Stimulated activated naive CD8-positive, alpha-beta T cell treated with anti-CD3 and anti-CD28 coated beads, Interleukin-15, Interleukin-2, amounts not matched to agents 100 ng/mL and 50 ng/mL, for 24 hours (primary cell): ENCODE results near the gene CILP2.

Experiments used
- H3K27ac Mint-ChIP-seq: one replicate; pipeline ENCODE4 v1.8.0; 2021; ENCODE audit warnings: mild to moderate bottlenecking, mixed read lengths
- H3K27me3 Mint-ChIP-seq: one replicate; pipeline ENCODE4 v1.8.0; 2021; ENCODE audit warnings: mixed read lengths
- H3K36me3 Mint-ChIP-seq: one replicate; pipeline ENCODE4 v1.8.0; 2021; ENCODE audit warnings: low read depth, mixed read lengths
- H3K4me1 Mint-ChIP-seq: one replicate; pipeline ENCODE4 v1.8.0; 2021; ENCODE audit warnings: low read depth, mixed read lengths
- H3K4me3 Mint-ChIP-seq: one replicate; pipeline ENCODE4 v1.8.0; 2021; ENCODE audit warnings: mild to moderate bottlenecking, mixed read lengths
- H3K9me3 Mint-ChIP-seq: one replicate; pipeline ENCODE4 v1.8.0; 2021; ENCODE audit warnings: mixed read lengths

Gene CILP2

DNA sequence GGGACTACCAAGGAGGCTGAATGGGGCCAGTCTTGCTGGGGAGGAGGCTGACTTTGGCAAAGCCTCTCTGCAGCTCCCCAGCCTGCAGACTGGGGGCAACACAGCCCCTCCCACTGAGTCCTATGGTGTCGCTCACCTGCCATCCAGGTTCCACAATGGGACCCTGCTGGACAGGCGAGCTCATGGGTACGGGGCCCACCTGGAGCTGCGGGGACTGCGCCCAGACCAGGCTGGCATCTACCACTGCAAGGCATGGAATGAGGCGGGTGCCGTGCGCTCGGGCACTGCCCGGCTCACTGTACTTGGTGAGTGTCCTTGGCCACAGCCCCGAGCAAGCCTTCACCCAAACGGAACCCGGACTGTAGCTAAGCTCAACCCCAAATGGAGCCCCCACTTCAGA, 5.0 kb downstream of the CILP2 start:
- Mint-ChIP-seq H3K9me3 (no peaks in the 10 kb centered on the region), H3K27ac (no peak overlapping the region), H3K4me3 (no peak overlapping the region), H3K27me3 (peaks cover 9% of the 10 kb centered on the region), H3K4me1 (peaks cover 23% of the 10 kb centered on the region), H3K36me3 (no peaks in the 10 kb centered on the region)

DNA sequence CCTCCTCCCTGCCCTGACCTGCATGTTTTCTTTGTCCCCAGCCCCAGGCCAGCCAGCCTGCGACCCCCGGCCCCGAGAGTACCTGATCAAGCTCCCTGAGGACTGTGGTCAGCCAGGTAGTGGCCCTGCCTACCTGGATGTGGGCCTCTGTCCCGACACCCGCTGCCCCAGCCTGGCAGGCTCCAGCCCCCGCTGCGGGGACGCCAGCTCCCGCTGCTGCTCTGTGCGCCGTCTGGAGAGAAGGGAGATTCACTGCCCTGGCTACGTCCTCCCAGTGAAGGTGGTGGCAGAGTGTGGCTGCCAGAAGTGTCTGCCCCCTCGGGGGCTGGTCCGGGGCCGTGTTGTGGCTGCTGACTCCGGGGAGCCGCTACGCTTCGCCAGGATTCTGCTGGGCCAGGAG, 5.6 kb downstream of the CILP2 start:
- no peak overlapping the region for H3K27ac Mint-ChIP-seq
- no peaks in the 10 kb centered on the region for H3K9me3 Mint-ChIP-seq
- H3K4me1 Mint-ChIP-seq, result peaks cover 20% of the 10 kb centered on the region
- H3K27me3 Mint-ChIP-seq, result peaks cover 7% of the 10 kb centered on the region
- no peaks in the 10 kb centered on the region for H3K36me3 Mint-ChIP-seq
- no peak overlapping the region for H3K4me3 Mint-ChIP-seq

DNA sequence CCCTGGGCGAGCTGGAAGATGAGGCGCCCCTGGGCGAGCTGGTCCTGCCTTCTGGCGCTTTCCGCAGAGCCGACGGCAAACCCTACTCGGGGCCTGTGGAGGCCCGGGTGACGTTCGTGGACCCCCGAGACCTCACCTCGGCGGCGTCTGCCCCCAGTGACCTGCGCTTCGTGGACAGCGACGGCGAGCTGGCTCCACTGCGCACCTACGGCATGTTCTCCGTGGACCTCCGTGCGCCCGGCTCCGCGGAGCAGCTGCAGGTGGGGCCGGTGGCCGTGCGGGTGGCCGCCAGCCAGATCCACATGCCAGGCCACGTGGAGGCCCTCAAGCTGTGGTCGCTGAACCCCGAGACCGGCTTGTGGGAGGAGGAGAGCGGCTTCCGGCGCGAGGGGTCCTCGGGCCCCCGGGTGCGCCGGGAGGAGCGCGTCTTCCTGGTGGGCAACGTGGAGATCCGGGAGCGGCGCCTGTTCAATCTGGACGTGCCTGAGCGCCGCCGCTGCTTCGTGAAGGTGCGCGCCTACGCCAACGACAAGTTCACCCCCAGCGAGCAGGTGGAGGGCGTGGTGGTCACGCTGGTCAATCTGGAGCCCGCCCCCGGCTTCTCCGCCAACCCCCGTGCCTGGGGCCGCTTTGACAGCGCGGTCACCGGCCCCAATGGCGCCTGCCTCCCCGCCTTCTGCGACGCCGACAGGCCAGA, 6.3 kb downstream of the CILP2 start:
- no peak overlapping the region for H3K27ac Mint-ChIP-seq
- peaks cover 16% of the 10 kb centered on the region for H3K4me1 Mint-ChIP-seq
- H3K4me3 Mint-ChIP-seq, result no peak overlapping the region
- peaks cover 4% of the 10 kb centered on the region for H3K27me3 Mint-ChIP-seq
- H3K9me3 Mint-ChIP-seq, result no peaks in the 10 kb centered on the region
- no peaks in the 10 kb centered on the region for H3K36me3 Mint-ChIP-seq

DNA sequence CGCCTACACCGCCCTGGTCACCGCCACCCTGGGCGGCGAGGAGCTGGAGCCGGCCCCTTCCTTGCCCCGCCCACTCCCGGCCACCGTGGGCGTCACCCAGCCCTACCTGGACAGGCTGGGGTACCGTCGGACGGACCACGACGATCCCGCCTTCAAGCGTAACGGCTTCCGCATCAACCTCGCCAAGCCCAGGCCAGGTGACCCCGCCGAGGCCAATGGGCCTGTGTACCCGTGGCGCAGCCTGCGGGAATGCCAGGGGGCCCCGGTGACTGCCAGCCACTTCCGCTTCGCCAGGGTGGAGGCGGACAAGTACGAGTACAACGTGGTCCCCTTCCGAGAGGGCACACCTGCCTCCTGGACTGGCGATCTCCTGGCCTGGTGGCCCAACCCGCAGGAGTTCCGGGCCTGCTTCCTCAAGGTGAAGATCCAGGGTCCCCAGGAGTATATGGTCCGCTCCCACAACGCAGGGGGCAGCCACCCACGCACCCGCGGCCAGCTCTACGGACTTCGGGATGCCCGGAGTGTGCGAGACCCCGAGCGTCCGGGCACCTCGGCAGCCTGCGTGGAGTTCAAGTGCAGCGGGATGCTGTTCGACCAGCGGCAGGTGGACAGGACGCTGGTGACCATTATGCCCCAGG, 7.0 kb downstream of the CILP2 start:
- H3K4me1 Mint-ChIP-seq, result peaks cover 12% of the 10 kb centered on the region
- H3K27ac Mint-ChIP-seq, result no peak overlapping the region

DNA sequence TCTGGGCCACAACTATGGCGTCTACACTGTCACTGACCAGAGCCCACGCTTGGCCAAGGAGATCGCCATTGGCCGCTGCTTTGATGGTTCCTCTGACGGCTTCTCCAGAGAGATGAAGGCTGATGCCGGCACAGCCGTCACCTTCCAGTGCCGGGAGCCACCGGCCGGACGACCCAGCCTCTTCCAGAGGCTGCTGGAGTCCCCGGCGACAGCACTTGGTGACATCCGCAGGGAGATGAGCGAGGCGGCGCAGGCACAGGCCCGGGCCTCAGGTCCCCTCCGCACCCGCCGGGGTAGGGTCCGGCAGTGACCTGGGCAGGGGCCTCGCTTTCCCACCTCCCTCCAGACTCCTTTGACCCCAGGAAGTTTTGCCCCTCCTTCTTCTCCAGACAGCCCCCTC, 7.6 kb downstream of the CILP2 start:
- H3K9me3 Mint-ChIP-seq, result no peaks in the 10 kb centered on the region
- peaks cover 4% of the 10 kb centered on the region for H3K27me3 Mint-ChIP-seq
- H3K4me1 Mint-ChIP-seq, result peaks cover 10% of the 10 kb centered on the region
- no peak overlapping the region for H3K4me3 Mint-ChIP-seq
- H3K36me3 Mint-ChIP-seq, result no peaks in the 10 kb centered on the region
- H3K27ac Mint-ChIP-seq, result no peak overlapping the region

More for the DNA sequence above, 7.0 kb downstream of the CILP2 start:
- H3K9me3 Mint-ChIP-seq, result no peaks in the 10 kb centered on the region
- no peaks in the 10 kb centered on the region for H3K36me3 Mint-ChIP-seq
- peaks cover 4% of the 10 kb centered on the region for H3K27me3 Mint-ChIP-seq
- H3K4me3 Mint-ChIP-seq, result no peak overlapping the region

DNA sequence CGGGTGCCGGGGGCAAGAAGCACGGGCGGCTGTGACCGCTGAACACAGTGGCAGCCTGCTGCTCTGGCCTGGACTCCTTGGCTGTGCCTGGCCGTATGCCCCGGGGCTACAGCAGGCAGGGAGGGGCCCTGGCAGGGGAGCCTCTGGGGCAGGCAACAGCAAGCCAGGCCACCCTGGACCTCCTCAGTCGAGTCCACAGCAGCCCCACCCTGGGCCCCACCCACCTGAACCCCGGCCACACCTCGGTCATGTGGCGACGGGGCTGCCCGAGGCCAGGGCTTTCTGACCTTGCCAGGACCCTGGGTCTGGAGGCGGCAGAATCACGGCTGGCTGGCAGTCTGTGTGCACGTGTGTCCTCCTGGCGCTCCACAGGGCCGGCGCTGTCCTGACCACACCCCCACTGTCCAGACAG, 8.7 kb downstream of the CILP2 start:
- no peaks in the 10 kb centered on the region for H3K9me3 Mint-ChIP-seq
- no peaks in the 10 kb centered on the region for H3K36me3 Mint-ChIP-seq
- H3K4me1 Mint-ChIP-seq, result peaks cover 4% of the 10 kb centered on the region
- peaks cover 4% of the 10 kb centered on the region for H3K27me3 Mint-ChIP-seq
- H3K4me3 Mint-ChIP-seq, result no peak overlapping the region
- no peak overlapping the region for H3K27ac Mint-ChIP-seq

- no peaks in the 10 kb centered on the region for H3K9me3 Mint-ChIP-seq
- H3K4me1 Mint-ChIP-seq, result no peaks in the 10 kb centered on the region
- H3K4me3 Mint-ChIP-seq, result no peak overlapping the region
- peaks cover 4% of the 10 kb centered on the region for H3K27me3 Mint-ChIP-seq
- no peaks in the 10 kb centered on the region for H3K36me3 Mint-ChIP-seq
- no peak overlapping the region for H3K27ac Mint-ChIP-seq
Observed at GRCh38 chr19:19547674-19548336, 9.7 kb downstream of the CILP2 start.

DNA sequence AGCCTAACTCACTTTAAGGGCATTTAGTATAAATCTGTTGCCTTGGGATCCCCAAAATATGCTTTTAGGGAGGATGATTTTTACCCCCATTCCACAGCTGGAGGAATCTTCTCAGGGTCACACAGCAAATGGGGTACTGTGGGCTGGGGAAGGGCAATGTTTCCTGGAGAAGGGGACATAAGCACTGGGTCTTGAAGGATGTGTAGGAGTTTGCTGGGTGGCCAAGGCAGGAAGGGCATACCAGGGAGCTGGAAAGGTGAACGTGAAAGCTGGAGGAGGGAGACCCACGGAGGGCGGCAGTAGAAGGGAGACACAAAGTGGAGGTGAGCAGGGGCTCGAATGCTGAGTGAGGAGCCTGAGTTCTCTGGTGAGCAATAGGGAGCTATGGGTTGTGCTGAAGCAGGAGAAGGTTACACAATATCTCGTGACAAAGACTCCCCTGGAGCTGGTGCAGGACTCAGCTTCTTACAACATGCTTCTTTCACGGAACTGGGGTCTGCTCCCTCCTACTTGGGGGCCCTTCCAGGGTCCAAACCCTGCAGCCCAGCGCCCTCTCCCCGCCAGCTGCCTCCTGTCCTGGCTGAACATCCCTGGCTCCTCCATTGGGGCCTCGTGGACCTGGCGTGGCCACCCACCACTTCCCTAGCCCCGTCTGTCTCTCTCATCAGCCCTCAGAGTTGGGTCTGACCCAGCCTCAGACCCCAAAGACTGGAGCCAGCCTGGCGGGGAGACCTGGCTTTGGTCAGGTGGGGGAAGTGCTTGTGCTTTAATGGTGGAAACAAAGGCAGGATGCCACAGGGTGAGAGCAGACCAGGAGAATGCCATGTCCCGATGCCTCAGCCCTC, 11.1 kb downstream of the CILP2 start:
- no peak overlapping the region for H3K27ac Mint-ChIP-seq
- no peaks in the 10 kb centered on the region for H3K9me3 Mint-ChIP-seq
- no peaks in the 10 kb centered on the region for H3K4me1 Mint-ChIP-seq
- peaks cover 4% of the 10 kb centered on the region for H3K27me3 Mint-ChIP-seq
- H3K36me3 Mint-ChIP-seq, result no peaks in the 10 kb centered on the region
- no peak overlapping the region for H3K4me3 Mint-ChIP-seq

GRCh38 chr19:19549804-19550464, 11.9 kb downstream of the CILP2 start:
- Mint-ChIP-seq H3K27ac (peak overlapping the region; percentile 36), H3K9me3 (no peaks in the 10 kb centered on the region), H3K4me3 (no peak overlapping the region), H3K36me3 (no peaks in the 10 kb centered on the region), H3K4me1 (no peaks in the 10 kb centered on the region), H3K27me3 (peaks cover 4% of the 10 kb centered on the region)

DNA sequence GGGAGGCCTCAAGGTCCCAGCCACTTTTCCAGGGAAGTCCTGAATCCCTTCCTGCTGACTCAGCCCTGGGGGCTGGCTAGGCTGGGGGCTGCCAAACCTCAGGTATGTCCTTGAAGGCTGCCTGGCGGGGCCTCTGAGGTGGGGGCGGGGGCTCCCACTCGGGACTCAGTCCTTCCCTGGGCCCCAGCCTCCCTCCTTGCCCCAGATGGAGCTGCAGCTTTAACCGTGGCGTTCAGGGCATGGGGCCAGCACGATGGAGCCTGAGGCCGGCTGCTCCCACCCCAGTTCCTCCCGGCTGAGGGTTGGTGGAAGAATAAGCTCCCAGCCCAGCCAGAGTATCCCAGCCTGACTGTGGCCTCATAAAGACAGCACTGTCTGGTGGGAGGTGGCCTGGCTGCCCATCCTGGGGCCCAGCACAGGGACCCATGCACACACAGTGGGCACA, 12.4 kb downstream of the CILP2 start:
- Mint-ChIP-seq H3K4me3 (no peak overlapping the region), H3K36me3 (no peaks in the 10 kb centered on the region), H3K9me3 (no peaks in the 10 kb centered on the region), H3K4me1 (no peaks in the 10 kb centered on the region), H3K27me3 (peaks cover 4% of the 10 kb centered on the region), H3K27ac (no peak overlapping the region)

GRCh38 chr19:19550972-19551852, 13.1 kb downstream of the CILP2 start:
- Mint-ChIP-seq H3K27ac (no peak overlapping the region), H3K4me3 (no peak overlapping the region), H3K36me3 (no peaks in the 10 kb centered on the region), H3K27me3 (peaks cover 4% of the 10 kb centered on the region), H3K9me3 (no peaks in the 10 kb centered on the region), H3K4me1 (no peaks in the 10 kb centered on the region)

DNA sequence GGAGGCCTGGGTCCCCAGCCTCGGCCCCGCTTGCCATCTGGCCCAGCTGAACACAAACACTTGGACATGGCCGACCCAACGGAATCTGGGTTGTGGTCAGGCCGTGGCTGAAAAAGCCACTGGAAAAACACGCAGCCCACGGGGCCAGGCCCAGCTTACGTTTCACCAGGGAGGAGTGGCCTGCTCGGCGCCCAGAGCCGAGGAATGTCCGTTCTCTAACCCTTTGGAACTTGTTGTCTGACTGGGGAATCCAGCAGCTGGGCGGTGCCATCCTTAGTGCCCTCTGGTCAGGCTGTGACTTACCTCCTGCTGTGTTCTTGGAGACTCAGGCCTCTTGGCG, 13.8 kb downstream of the CILP2 start:
- H3K4me1 Mint-ChIP-seq, result no peaks in the 10 kb centered on the region
- no peaks in the 10 kb centered on the region for H3K36me3 Mint-ChIP-seq
- H3K27me3 Mint-ChIP-seq, result peaks cover 4% of the 10 kb centered on the region
- H3K4me3 Mint-ChIP-seq, result no peak overlapping the region
- H3K27ac Mint-ChIP-seq, result no peak overlapping the region
- H3K9me3 Mint-ChIP-seq, result no peaks in the 10 kb centered on the region

- H3K4me3 Mint-ChIP-seq, result no peak overlapping the region
- H3K27ac Mint-ChIP-seq, result no peak overlapping the region
- H3K36me3 Mint-ChIP-seq, result no peaks in the 10 kb centered on the region
- peaks cover 4% of the 10 kb centered on the region for H3K27me3 Mint-ChIP-seq
- no peaks in the 10 kb centered on the region for H3K4me1 Mint-ChIP-seq
- H3K9me3 Mint-ChIP-seq, result no peaks in the 10 kb centered on the region
Observed at GRCh38 chr19:19552798-19553197, 14.7 kb downstream of the CILP2 start.

GRCh38 chr19:19553670-19554069, 15.6 kb downstream of the CILP2 start:
- H3K4me3 Mint-ChIP-seq, result no peak overlapping the region
- H3K36me3 Mint-ChIP-seq, result no peaks in the 10 kb centered on the region
- no peaks in the 10 kb centered on the region for H3K9me3 Mint-ChIP-seq
- peaks cover 4% of the 10 kb centered on the region for H3K27me3 Mint-ChIP-seq
- no peak overlapping the region for H3K27ac Mint-ChIP-seq
- H3K4me1 Mint-ChIP-seq, result no peaks in the 10 kb centered on the region
